Measurements from ENCODE around the gene CCDC85B.

The CCDC85B gene

GRCh38 chr11:65869643-65870306, 20.7 kb upstream of the CCDC85B start:
- DNase-seq (ENCODE audit: low read depth in 2 of 2), result no peak

GRCh38 chr11:65870307-65870658, 20.2 kb upstream of the CCDC85B start:
- DNase-seq (ENCODE audit: low read depth in 2 of 2), result no peak

- no peak for DNase-seq (ENCODE audit: low read depth in 2 of 2)
These were observed 19.5 kb upstream of the CCDC85B start for GRCh38 chr11:65870706-65871681.

GRCh38 chr11:65871811-65872548, 18.5 kb upstream of the CCDC85B start:
- DNase-seq (ENCODE audit: low read depth in 2 of 2), result no peak

- DNase-seq (ENCODE audit: low read depth in 2 of 2), result no peak
These were observed 17.7 kb upstream of the CCDC85B start, which contains the start of gene EFEMP2 for GRCh38 chr11:65872586-65873317. TSS of gene EFEMP2 (minus strand) at chr11:65872800. CDS start at chr11:65872354, 446 bp downstream.

- peak; percentile 80 to 84 for DNase-seq (ENCODE audit: low read depth in 2 of 2)
These were observed 16.9 kb upstream of the CCDC85B start for GRCh38 chr11:65873318-65874156.

- DNase-seq (ENCODE audit: low read depth in 2 of 2), result no peak
These were observed 10.9 kb upstream of the CCDC85B start, which contains the start of gene CTSW for GRCh38 chr11:65879617-65880016. TSS of gene CTSW (plus strand) at chr11:65879837. CDS start at chr11:65879855, 18 bp downstream.

GRCh38 chr11:65880027-65880426, 10.4 kb upstream of the CCDC85B start:
- DNase-seq (ENCODE audit: low read depth in 2 of 2), result no peak

- DNase-seq (ENCODE audit: low read depth in 2 of 2), result no peak
These were observed 9.5 kb upstream of the CCDC85B start for GRCh38 chr11:65880844-65881421.

- DNase-seq (ENCODE audit: low read depth in 2 of 2), result no peak
These were observed 8.1 kb upstream of the CCDC85B start for GRCh38 chr11:65882120-65883057.

- DNase-seq (ENCODE audit: low read depth in 2 of 2), result no peak
These were observed 7.3 kb upstream of the CCDC85B start for GRCh38 chr11:65883058-65883761.

GRCh38 chr11:65883786-65884715, 6.4 kb upstream of the CCDC85B start:
- no peak for DNase-seq (ENCODE audit: low read depth in 2 of 2)

GRCh38 chr11:65884716-65885092, 5.8 kb upstream of the CCDC85B start:
- no peak for DNase-seq (ENCODE audit: low read depth in 2 of 2)

GRCh38 chr11:65885231-65885630, 5.2 kb upstream of the CCDC85B start:
- no peak for DNase-seq (ENCODE audit: low read depth in 2 of 2)

- no peak for DNase-seq (ENCODE audit: low read depth in 2 of 2)
These were observed 4.5 kb upstream of the CCDC85B start for GRCh38 chr11:65885808-65886536.

Data from fibroblast of skin of left quadriceps (primary cell).